ENCODE data around the gene CAPN12.

CAPN12 gene

GRCh38 chr19:38720559-38721236 is 23.6 kb downstream of the CAPN12 start:
- Histone ChIP-seq H3K27me3 (no peaks in the 10 kb centered on the region), H3K36me3 (peaks cover 100% of the 10 kb centered on the region), H3K4me3 (ENCODE audit: low read depth in 1 of 2, low read length in 1 of 2) (no peak overlapping the region), H3K27ac (no peak overlapping the region), H3K9me3 (no peaks in the 10 kb centered on the region), H3K4me1 (ENCODE audit: control insufficient read depth in 1 of 2, insufficient read depth in 1 of 2, low read depth in 1 of 2, low read length in 1 of 2) (no peaks in the 10 kb centered on the region)
- TF ChIP-seq CTCF (IDR thresholded peaks at IDR 0.05) = no peak

GRCh38 chr19:38719761-38720558 is 24.3 kb downstream of the CAPN12 start:
- Histone ChIP-seq H3K27ac (no peak overlapping the region), H3K9me3 (no peaks in the 10 kb centered on the region), H3K4me1 (ENCODE audit: control insufficient read depth in 1 of 2, insufficient read depth in 1 of 2, low read depth in 1 of 2, low read length in 1 of 2) (no peaks in the 10 kb centered on the region), H3K27me3 (no peaks in the 10 kb centered on the region), H3K4me3 (ENCODE audit: low read depth in 1 of 2, low read length in 1 of 2) (no peak overlapping the region), H3K36me3 (peaks cover 100% of the 10 kb centered on the region)
- TF ChIP-seq CTCF (IDR thresholded peaks at IDR 0.05) = no peak

GRCh38 chr19:38718747-38719543 is 25.3 kb downstream of the CAPN12 start:
- no peaks in the 10 kb centered on the region for H3K27me3 ChIP-seq
- H3K4me1 ChIP-seq (ENCODE audit: control insufficient read depth in 1 of 2, insufficient read depth in 1 of 2, low read depth in 1 of 2, low read length in 1 of 2) = no peaks in the 10 kb centered on the region
- H3K36me3 ChIP-seq = peaks cover 100% of the 10 kb centered on the region
- H3K9me3 ChIP-seq = no peaks in the 10 kb centered on the region
- no peak overlapping the region for H3K27ac ChIP-seq
- no peak for TF ChIP-seq CTCF (IDR thresholded peaks at IDR 0.05)
- no peak overlapping the region for H3K4me3 ChIP-seq (ENCODE audit: low read depth in 1 of 2, low read length in 1 of 2)

GRCh38 chr19:38717855-38718254 is 26.4 kb downstream of the CAPN12 start:
- Histone ChIP-seq H3K9me3 (no peaks in the 10 kb centered on the region), H3K27ac (no peak overlapping the region), H3K27me3 (no peaks in the 10 kb centered on the region), H3K4me3 (ENCODE audit: low read depth in 1 of 2, low read length in 1 of 2) (no peak overlapping the region), H3K4me1 (ENCODE audit: control insufficient read depth in 1 of 2, insufficient read depth in 1 of 2, low read depth in 1 of 2, low read length in 1 of 2) (no peaks in the 10 kb centered on the region), H3K36me3 (peaks cover 100% of the 10 kb centered on the region)
- TF ChIP-seq CTCF (IDR thresholded peaks at IDR 0.05) = no peak

- Histone ChIP-seq H3K27me3 (no peaks in the 10 kb centered on the region), H3K9me3 (no peaks in the 10 kb centered on the region), H3K4me3 (ENCODE audit: low read depth in 1 of 2, low read length in 1 of 2) (no peak overlapping the region), H3K36me3 (peaks cover 100% of the 10 kb centered on the region), H3K27ac (no peak overlapping the region), H3K4me1 (ENCODE audit: control insufficient read depth in 1 of 2, insufficient read depth in 1 of 2, low read depth in 1 of 2, low read length in 1 of 2) (no peaks in the 10 kb centered on the region)
- no peak for TF ChIP-seq CTCF (IDR thresholded peaks at IDR 0.05)
Observed at GRCh38 chr19:38717051-38717450, 27.2 kb downstream of the CAPN12 start.
